GM21737 (cell line): ENCODE data around the gene MTA2.
"Not testable (repeated sequence)": the region's sequence is repeated elsewhere in the genome, so short reads cannot be mapped to it uniquely, and the experiment has no call there.

Experiments used
- ATAC-seq: cut with Tn5 transposase; IDR thresholded peaks from one replicate; pipeline ENCODE4 v1.9.1; 2021; ENCODE audit warnings: mild to moderate bottlenecking, moderate library complexity; ENCODE audit not compliant: unreplicated experiment

MTA2 gene

GRCh38 chr11:62593434-62594044 is 8.1 kb downstream of the MTA2 start:
- no peak for ATAC-seq

GRCh38 chr11:62592989-62593421 is 8.7 kb downstream of the MTA2 start:
- no peak for ATAC-seq

DNA sequence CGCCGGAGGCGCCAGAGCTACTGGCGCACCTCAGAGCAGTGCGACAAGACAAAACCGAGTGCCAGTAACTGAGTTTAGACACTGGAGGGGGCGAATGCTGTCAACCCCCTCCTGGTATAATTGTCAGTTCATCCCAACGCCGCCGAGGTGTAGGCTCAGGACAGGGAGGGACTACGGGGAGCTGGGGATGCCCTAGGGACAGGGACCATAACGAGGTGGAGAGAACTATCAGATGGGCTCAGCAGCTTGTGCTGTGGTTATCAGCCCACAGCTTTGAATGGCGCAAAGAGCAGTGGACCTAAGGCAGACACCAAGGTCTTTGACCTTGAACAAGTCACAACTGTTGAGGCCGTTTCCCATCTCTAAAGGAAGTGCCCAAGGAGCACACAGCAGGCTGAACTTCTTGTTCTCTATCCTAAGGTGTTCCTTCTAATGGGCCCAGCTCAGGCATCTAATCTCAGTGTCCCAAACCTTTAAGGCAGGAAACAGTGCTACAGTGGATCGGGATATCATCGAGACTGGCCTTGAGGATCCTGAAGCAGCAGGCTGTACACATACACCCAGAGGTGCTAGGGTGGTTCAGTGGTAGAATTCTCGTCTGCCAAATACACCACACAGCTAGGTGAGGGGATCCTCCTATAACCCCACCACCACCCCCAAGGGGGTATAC is 9.4 kb downstream of the MTA2 start:
- no peak for ATAC-seq

DNA sequence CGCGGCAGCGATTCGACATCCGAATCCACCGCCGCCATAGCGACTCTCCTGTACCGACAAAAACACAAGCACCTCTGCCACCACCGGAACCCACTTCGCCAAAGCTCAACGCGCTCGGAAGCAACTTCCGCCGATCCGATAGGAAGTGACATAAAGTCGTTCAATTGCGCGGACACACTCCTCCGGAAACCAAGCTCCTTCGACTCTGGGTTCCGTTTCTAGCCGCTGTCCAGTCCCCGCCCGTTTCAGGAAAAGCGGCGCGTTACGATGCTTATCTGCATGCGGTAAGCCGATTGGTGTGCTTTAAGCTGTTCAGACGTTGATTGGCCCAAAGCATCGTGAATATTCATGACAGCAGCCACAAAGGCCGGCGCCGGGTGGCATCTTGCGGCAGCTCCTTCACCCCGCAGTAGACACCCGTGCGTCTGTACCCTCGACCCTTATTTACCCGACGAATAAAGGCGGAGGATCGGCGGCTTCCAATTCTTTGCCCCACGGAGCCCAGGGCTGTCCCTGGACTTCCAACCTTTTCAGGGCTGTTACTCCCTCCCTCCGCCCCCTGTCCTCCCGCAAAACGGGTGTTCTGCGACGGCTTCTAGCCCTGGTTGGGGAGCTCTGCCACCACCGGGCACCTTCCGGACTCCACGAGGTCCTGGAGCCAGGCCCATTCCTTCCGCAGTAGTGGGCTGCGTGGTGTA is 10.1 kb downstream of the MTA2 start, which contains the start of gene TUT1:
Gene TUT1 (minus strand): TSS at position 76 of the 698 bp plus-strand sequence. CDS start 38 bp downstream, at position 38.
- ATAC-seq, result peak; percentile 73

- no peak for ATAC-seq
These were observed 12.6 kb downstream of the MTA2 start for GRCh38 chr11:62588966-62589637.

DNA sequence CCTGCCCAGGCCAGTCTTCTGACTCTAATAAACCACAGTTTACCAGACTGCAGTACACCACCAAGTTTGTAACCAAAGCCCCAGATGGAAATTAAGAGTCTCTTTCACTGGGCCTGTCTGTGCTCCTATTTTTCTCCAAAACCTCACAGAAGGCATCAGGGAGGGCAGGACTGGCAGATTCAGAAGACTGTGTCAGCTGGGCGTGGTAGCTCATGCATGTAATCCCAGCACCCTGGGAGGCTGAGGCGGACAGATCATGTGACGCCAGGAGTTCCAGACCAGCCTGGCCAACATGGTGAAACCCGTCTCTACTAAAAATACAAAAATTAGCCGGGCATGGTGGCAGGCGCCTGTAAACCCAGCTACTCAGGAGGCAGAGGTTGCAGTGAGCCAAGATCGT is 16.3 kb downstream of the MTA2 start:
- not testable (repeated sequence) for ATAC-seq

DNA sequence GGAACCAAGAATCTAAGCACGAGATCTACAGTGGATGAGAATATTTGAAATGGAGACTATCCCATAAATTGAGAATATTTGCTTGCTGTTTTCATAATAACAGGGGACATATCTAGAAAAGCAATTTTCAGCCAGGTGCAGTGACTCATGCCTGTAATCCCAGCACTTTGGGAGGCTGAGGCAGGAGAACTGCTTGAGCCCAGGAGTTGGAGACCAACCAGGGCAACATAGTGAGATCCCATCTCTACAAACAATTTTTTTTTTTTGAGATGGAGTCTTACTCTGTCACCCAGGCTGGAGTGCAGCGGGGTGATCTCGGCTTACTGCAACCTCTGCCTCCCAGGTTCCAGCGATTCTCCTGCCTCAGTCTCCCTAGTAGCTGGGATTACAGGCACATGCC is 19.9 kb downstream of the MTA2 start:
- not testable (repeated sequence) for ATAC-seq

- ATAC-seq, result no peak
These were observed 20.5 kb downstream of the MTA2 start for GRCh38 chr11:62580959-62581715.

DNA sequence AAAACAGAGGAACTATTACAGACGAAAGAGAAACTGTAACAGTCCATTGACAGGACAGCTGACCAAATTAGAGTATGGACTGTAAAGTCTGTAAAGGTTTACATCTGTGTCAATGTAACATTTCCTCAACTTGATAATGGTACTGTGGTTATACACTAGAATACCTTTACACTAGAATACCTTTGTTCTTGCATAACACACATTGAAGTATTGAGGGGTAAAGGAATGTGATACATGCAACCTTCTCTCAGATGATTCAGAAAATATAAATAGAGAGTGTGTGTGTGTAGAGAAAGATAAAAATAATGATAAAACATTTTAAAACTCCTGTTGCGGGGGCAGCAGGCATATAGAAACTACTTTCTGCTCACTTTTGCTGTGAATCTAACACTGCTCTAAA is 22.4 kb downstream of the MTA2 start:
- ATAC-seq, result no peak

DNA sequence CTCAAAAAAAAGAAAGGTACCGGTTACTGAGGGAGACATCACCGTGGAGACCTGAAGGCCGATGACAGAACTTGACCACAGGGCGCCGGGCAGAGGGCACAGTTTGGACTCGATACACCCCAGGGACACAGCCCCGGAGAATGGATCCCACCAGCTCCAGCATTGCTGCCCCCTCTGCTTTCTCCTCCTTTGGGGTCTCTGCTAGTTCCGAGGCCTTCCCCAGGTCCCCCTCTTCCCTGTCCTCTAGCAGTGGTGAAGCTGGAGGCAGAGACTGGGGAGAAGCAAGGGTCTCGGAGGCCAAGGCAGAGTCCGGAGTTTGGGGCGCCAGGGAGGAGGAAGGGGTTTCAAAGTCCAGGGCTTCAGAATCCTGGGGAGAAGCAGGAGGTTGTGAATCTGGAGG is 23.1 kb downstream of the MTA2 start:
- ATAC-seq, result no peak

GRCh38 chr11:62577046-62577714 is 24.5 kb downstream of the MTA2 start:
- no peak for ATAC-seq

- no peak for ATAC-seq
These were observed 25.8 kb downstream of the MTA2 start for GRCh38 chr11:62575837-62576236.

DNA sequence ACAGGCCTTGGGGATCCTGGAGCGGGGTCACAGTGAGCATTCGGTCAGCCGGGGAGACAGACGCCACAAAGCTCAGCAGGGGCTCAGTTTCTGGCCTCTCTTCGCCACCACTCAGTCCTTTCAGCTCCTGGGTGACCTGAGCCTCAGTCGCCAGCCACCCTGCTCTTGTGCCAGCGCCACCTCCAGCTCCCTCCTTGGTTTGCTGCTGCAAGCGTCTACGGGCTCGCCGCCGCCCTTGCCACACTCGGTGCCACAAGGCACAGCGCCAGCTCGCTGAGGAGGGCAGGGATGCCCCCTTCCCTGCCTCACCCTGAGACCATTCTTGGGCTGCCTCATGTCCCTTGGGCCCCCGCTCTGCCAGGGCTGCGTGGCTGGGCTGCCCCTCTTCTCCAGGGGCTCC is 26.5 kb downstream of the MTA2 start:
- no peak for ATAC-seq

GRCh38 chr11:62574363-62575071 is 27.1 kb downstream of the MTA2 start:
- ATAC-seq, result peak; percentile 10

- peak; percentile 81 for ATAC-seq
These were observed 27.9 kb downstream of the MTA2 start, which contains the start of gene EEF1G for GRCh38 chr11:62573592-62574362. Gene EEF1G (minus strand): TSS chr11:62573891. CDS start chr11:62573842, 49 bp downstream.

GRCh38 chr11:62573006-62573591 is 28.6 kb downstream of the MTA2 start:
- ATAC-seq, result no peak

- no peak for ATAC-seq
These were observed 29.2 kb downstream of the MTA2 start for GRCh38 chr11:62572431-62572830.

GRCh38 chr11:62571493-62571892 is 30.2 kb downstream of the MTA2 start:
- ATAC-seq, result not testable (repeated sequence)
